Ectodermal cell (in vitro differentiated cells): ENCODE results near the gene CDH24.
A peak's percentile ranks its signal among the peaks of the same experiment; 100 is the strongest.

Source experiments
- H3K27ac ChIP-seq: 2 replicates; pipeline ENCODE4 v1.7.0; 2013; ENCODE audit warnings: mild to moderate bottlenecking, low read depth, low read length; ENCODE audit not compliant: insufficient read depth, poor library complexity, severe bottlenecking
- H3K27me3 ChIP-seq: 2 replicates; pipeline ENCODE4 v1.7.0; 2013; ENCODE audit warnings: mild to moderate bottlenecking, low read length; ENCODE audit not compliant: insufficient read depth, control insufficient read depth, poor library complexity, severe bottlenecking
- H3K36me3 ChIP-seq: one replicate; pipeline ENCODE4 v1.7.0; 2013; ENCODE audit warnings: low read length; ENCODE audit not compliant: control insufficient read depth, insufficient read depth
- H3K4me1 ChIP-seq: one replicate; pipeline ENCODE4 v1.7.0; 2013; ENCODE audit warnings: low read length; ENCODE audit not compliant: control insufficient read depth, insufficient read depth
- H3K4me3 ChIP-seq: 2 replicates; pipeline ENCODE4 v1.7.0; 2013; ENCODE audit warnings: low read depth, low read length, control low read depth; ENCODE audit not compliant: insufficient read depth
- H3K9me3 ChIP-seq: 2 replicates; pipeline ENCODE4 v1.7.0; 2013; ENCODE audit warnings: mild to moderate bottlenecking, low read length, moderate library complexity; ENCODE audit not compliant: control insufficient read depth
- WGBS, 2 experiments: methylation state at CpG; one replicate each; pipeline ENCODE4 v1.1.7; 2013; ENCODE audit warnings: missing lambda C conversion rate in 2 of 2; 5-methylcytosine and 5-hydroxymethylcytosine counted together

The CDH24 gene

GRCh38 chr14:23101213-23101970 lies 44.1 kb upstream of the CDH24 start:
- no peaks in the 10 kb centered on the region for H3K9me3 ChIP-seq
- no peak overlapping the region for H3K4me3 ChIP-seq
- H3K27me3 ChIP-seq = no peaks in the 10 kb centered on the region
- H3K36me3 ChIP-seq = peaks cover 8% of the 10 kb centered on the region
- H3K27ac ChIP-seq = no peak overlapping the region
- 66 to 69% methylated on average over 5 to 6 of the region's 6 CpGs for WGBS, 2 experiments
- peaks cover 7% of the 10 kb centered on the region for H3K4me1 ChIP-seq

GRCh38 chr14:23099212-23099861 lies 42.0 kb upstream of the CDH24 start:
- peaks cover 4% of the 10 kb centered on the region for H3K4me1 ChIP-seq
- H3K36me3 ChIP-seq = peaks cover 8% of the 10 kb centered on the region
- no peaks in the 10 kb centered on the region for H3K27me3 ChIP-seq
- H3K27ac ChIP-seq = no peak overlapping the region
- H3K4me3 ChIP-seq = no peak overlapping the region
- 95 to 96% methylated on average over 10 of the region's 10 CpGs for WGBS, 2 experiments
- H3K9me3 ChIP-seq = no peaks in the 10 kb centered on the region

GRCh38 chr14:23097786-23098185 lies 40.5 kb upstream of the CDH24 start:
- no peak overlapping the region for H3K27ac ChIP-seq
- H3K4me3 ChIP-seq = no peak overlapping the region
- no peaks in the 10 kb centered on the region for H3K27me3 ChIP-seq
- H3K4me1 ChIP-seq = peaks cover 16% of the 10 kb centered on the region
- no peaks in the 10 kb centered on the region for H3K9me3 ChIP-seq
- WGBS, 2 experiments = 94 to 95% methylated on average over 7 of the region's 7 CpGs
- H3K36me3 ChIP-seq = peaks cover 8% of the 10 kb centered on the region

GRCh38 chr14:23095196-23096108 lies 38.1 kb upstream of the CDH24 start, which contains the start of gene C14orf119:
Gene C14orf119 (plus strand): TSS chr14:23095505. CDS start chr14:23097659, 2,154 bp downstream.
- peak within 1 kb of the TSS; percentile 89 for H3K4me3 ChIP-seq
- 0% methylated on average over 46 of the region's 46 CpGs for WGBS, 2 experiments
- no peaks in the 10 kb centered on the region for H3K9me3 ChIP-seq
- peaks cover 16% of the 10 kb centered on the region for H3K36me3 ChIP-seq
- no peaks in the 10 kb centered on the region for H3K27me3 ChIP-seq
- H3K27ac ChIP-seq = peak within 1 kb of the TSS; percentile 83
- peaks cover 16% of the 10 kb centered on the region for H3K4me1 ChIP-seq

- Histone ChIP-seq H3K4me3 (peak within 1 kb of the TSS; percentile 89), H3K36me3 (peaks cover 23% of the 10 kb centered on the region)
Measured at GRCh38 chr14:23094666-23095195, 37.4 kb upstream of the CDH24 start, which contains the start of gene ACIN1. Gene ACIN1 (minus strand): TSS chr14:23095136. CDS start chr14:23095112, 24 bp downstream.

GRCh38 chr14:23093991-23094665 lies 36.8 kb upstream of the CDH24 start:
- H3K27ac ChIP-seq = no peak overlapping the region
- no peaks in the 10 kb centered on the region for H3K27me3 ChIP-seq
- H3K4me1 ChIP-seq = peaks cover 16% of the 10 kb centered on the region
- H3K4me3 ChIP-seq = peak overlapping the region; percentile 89
- 3% methylated on average over 13 to 14 of the region's 14 CpGs for WGBS, 2 experiments
- H3K9me3 ChIP-seq = no peaks in the 10 kb centered on the region
- peaks cover 29% of the 10 kb centered on the region for H3K36me3 ChIP-seq

More at GRCh38 chr14:23094666-23095195, 37.4 kb upstream of the CDH24 start, which contains the start of gene ACIN1:
- no peaks in the 10 kb centered on the region for H3K27me3 ChIP-seq
- H3K9me3 ChIP-seq = no peaks in the 10 kb centered on the region
- 0% methylated on average over 55 of the region's 55 CpGs for WGBS, 2 experiments
- peak within 1 kb of the TSS; percentile 83 for H3K27ac ChIP-seq
- H3K4me1 ChIP-seq = peaks cover 16% of the 10 kb centered on the region

GRCh38 chr14:23093526-23093925 lies 36.2 kb upstream of the CDH24 start:
- peak overlapping the region; percentile 89 for H3K4me3 ChIP-seq
- no peaks in the 10 kb centered on the region for H3K9me3 ChIP-seq
- H3K36me3 ChIP-seq = peaks cover 35% of the 10 kb centered on the region
- peaks cover 16% of the 10 kb centered on the region for H3K4me1 ChIP-seq
- H3K27me3 ChIP-seq = no peaks in the 10 kb centered on the region
- 86 to 97% methylated on average over 2 of the region's 2 CpGs for WGBS, 2 experiments
- no peak overlapping the region for H3K27ac ChIP-seq

GRCh38 chr14:23093104-23093503 lies 35.8 kb upstream of the CDH24 start:
- Histone ChIP-seq H3K9me3 (no peaks in the 10 kb centered on the region), H3K27me3 (no peaks in the 10 kb centered on the region), H3K27ac (no peak overlapping the region), H3K36me3 (peaks cover 35% of the 10 kb centered on the region), H3K4me3 (no peak overlapping the region), H3K4me1 (peaks cover 16% of the 10 kb centered on the region)
- 77 to 98% methylated on average over 2 of the region's 2 CpGs for WGBS, 2 experiments
